ENCODE data around the gene TMEM158. TPM values are rescaled to one million over a fixed set of nuclear protein-coding genes. Genes with fewer than 3 reads are reported as not detected.

TMEM158 gene
- total RNA-seq, 1 experiment from 2014 or later, result 111 TPM

DNA sequence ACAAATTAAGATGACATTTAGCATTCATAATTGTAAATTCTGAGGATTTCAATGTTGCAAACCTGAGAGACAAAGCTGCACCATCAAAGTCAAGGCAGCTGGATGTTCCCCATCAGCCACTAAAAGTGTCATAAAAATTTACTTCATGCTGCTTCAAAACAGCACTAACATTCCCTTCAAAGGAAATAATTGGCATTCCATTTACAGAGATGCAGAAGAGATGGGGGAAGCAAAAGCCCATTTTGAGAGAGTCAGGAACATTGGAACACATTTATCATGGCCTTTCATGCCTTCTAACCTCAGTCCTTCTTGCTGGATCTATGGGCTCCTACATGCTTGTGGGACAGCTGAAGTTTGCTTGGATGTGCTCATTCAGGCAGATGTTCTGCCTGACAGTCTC lies 6.4 kb upstream of the TMEM158 start:
- DNase-seq (ENCODE audit: low spot score), result no peak

DNA sequence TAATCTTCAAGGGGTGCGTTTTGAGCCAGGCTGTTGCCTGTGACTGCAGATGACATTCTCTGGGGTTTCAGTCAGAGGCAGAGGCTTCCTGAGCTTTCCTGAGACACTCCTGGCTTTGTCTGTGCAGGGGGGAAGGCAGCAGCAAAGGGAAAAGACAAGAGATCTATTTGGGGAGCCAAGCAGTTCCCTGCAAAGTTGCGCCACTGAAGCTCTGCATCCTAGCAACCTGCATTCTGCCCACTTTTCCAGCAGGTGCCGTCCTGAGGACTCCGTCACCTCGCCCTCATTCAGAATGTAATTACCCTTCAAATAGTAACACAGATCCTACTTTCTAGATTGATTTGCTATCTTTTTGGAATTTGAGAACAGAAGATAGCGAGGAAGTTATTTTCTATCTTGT lies 1.9 kb upstream of the TMEM158 start:
- DNase-seq (ENCODE audit: low spot score), result no peak

- no peak for DNase-seq (ENCODE audit: low spot score)
Measured at GRCh38 chr3:45227071-45227820, 1.2 kb upstream of the TMEM158 start.

DNA sequence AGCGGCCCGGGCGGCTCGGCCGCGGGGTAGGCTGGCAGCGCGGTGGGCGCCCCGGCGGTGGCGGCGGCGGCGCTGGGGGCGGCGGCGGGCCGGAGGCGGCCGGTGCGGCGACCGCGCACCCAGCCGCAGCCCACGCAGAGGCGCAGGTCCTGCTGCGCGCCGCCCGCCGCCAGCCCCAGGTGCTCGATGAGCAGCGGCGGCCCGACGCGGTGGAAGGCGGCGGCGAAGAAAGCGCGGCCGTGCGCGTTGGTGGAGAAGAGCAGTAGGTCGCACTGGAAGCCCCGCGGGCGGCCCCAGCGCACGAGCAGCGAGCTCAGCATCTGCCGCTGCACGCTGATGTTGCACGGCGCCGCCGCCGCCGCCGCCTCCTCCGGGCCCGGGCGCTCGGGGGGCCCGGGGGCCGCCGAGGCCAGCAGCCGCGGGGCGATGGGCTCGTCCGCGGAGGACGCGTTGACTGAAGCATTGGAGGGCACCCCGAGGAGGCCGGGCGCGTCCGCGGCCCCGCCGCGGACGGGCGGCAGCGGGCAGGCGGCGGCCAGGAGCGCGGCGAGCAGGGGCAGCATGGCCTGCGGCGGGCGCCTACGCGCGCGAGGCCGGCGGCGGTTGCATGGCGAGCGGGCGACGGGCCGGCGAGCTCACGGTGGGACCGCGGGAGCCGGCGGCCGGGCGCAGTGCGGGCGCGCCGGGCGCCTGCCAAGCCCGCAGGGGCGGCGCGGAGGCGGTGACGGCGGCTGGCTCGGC lies 452 bp downstream of the TMEM158 start:
- no peak for DNase-seq (ENCODE audit: low spot score)

- peak; percentile 58 for DNase-seq (ENCODE audit: low spot score)
Measured at GRCh38 chr3:45224824-45225464, 1.1 kb downstream of the TMEM158 start.

DNA sequence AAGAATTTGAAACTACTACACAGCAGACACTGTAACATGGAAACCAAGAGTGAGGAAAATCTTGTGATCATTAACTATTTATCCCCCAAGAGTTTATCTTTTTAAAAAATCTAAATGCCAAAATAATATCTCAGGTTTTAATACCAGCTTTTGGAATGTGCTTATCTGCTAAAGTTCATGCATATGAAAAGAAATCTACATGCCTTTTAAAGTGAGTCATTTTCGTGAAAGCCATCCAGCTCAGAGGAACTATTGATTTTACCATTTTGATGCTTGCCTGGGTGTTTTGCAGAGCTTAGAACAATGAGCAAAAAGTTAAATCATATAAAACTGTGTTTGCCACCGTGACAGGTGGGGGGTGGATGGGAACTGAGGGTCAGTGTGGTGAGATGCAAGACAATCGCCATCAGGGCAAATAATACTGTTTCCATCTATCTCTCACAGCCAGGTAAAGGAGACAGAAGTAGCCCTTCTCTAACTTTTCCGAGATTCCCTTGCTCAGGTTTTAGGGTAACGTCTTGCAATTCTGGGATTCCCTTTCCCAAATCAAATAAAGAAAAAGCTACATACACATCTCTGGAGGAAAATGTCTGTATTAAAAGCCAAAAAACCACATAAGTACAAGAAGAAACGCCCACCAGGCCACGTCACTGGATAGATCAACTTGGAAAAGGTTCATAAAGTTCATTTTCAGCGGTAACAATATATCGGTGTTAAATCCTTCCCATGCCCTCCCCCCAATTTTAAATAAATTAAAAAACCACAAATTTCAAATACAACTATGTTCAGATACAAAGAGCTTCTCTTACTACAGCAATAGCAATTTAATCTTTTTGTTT lies 2.0 kb downstream of the TMEM158 start:
- DNase-seq (ENCODE audit: low spot score), result no peak

DNA sequence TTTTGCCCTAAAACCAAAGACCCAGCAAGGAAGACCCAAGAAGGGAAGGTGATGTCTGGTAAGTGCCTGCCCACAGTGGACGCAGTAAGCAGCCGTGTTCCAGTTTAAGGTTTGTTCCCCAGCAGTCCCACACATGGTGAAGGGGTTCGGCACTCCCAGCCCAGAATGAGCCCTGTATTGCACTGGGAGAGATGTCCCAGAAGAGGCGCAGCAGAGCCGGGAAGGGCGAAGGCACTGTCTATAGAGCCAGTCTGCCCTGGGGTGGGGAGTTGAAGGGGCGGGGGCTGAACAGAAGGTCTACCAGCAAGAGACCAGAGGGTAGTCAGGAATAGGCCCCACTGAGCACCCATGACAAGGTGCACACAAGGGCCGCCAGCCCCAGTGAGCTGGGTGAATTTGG lies 6.4 kb downstream of the TMEM158 start:
- no peak for DNase-seq (ENCODE audit: low spot score)

DNA sequence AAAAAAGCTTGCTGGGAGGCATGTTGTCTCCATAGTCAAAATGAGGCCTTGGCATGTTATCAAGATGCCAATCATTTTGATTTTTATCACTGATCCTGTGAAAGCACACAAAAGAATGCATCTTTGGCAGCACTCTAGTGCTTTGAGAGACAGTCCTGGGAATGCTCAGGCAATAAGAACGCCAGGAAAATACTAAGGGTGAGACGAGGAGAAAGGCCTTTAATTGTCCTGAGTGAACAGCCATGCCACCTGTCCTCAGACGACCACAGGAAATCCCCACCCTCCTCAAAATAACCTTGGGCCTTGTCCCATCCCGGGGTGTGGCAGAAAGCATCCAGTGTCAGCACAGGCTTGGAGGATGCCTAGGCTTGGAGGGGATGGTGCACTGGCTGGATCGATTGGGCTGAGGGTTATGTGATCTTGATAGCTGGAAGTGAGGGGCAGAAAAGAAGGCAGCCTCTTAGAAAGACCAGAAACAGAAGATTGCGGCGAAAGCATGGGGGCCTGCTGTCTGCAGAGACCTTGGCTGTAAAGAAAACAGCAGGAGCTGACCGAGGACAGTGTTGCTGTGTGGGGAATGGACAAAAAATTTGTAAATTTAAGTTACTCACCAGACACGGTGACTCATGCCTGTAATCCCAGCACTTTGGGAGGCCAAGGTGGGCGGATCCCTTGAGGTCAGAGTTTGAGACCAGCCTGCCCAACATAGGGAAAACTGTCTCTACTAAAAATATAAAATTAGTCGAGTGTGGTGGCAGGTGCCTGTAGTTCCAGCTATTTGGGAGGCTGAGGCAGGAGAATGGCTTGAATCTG lies 7.3 kb downstream of the TMEM158 start:
- DNase-seq (ENCODE audit: low spot score), result peak; percentile 76

- no peak for DNase-seq (ENCODE audit: low spot score)
Measured at GRCh38 chr3:45216021-45216609, 10.0 kb downstream of the TMEM158 start.

- DNase-seq (ENCODE audit: low spot score), result no peak
Measured at GRCh38 chr3:45215466-45215865, 10.6 kb downstream of the TMEM158 start.

- no peak for DNase-seq (ENCODE audit: low spot score)
Measured at GRCh38 chr3:45214061-45214680, 11.9 kb downstream of the TMEM158 start.

- DNase-seq (ENCODE audit: low spot score), result no peak
Measured at GRCh38 chr3:45212095-45212468, 14.0 kb downstream of the TMEM158 start.

- DNase-seq (ENCODE audit: low spot score), result no peak
Measured at GRCh38 chr3:45211466-45212094, 14.5 kb downstream of the TMEM158 start.

GRCh38 chr3:45210308-45211041 lies 15.6 kb downstream of the TMEM158 start:
- peak; percentile 82 for DNase-seq (ENCODE audit: low spot score)

GRCh38 chr3:45209526-45209925 lies 16.6 kb downstream of the TMEM158 start:
- no peak for DNase-seq (ENCODE audit: low spot score)

DNA sequence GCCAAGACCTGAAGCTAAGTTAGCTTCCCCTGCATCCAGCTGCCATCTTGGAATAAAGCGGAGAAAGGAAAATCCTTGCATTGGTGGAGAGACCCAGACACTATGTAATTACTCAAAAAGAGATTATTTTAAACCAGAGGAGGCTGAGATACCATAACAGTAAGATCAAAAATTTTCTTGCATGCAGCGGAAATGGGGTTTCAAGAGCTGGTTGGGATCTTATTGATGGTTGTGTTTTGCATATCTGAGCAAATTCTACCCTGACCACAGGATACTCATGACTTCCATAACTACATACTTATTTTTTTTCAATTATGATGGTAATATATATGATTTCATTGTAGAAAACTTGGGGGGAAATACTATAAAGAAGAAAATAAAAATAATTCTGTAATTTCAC lies 17.5 kb downstream of the TMEM158 start:
- DNase-seq (ENCODE audit: low spot score), result no peak

DNA sequence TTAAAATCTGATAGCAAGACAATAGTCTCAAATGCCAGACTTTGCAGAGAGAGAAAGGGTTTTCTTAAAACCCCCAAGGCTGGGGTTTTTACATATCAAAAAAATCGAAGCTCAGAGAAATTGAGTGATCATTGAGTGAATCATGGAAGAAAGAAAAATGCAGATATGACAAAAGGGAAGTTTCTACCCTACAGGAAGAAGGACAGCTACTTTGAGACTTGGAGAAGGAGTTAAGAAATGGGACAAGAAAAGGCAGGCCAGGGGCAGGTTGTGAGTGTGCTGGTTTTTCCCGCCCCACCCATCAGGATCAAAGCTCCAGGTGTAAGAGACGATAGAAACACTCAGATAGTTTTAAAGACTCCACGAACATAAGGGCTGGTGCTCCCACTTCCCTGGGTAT lies 18.6 kb downstream of the TMEM158 start:
- no peak for DNase-seq (ENCODE audit: low spot score)

GRCh38 chr3:45205126-45205525 lies 21.0 kb downstream of the TMEM158 start:
- DNase-seq (ENCODE audit: low spot score), result no peak

GRCh38 chr3:45204136-45204535 lies 22.0 kb downstream of the TMEM158 start:
- peak; percentile 88 for DNase-seq (ENCODE audit: low spot score)

Measured in A172 (cell line).